22Rv1 (cell line): ENCODE data around the gene TNC.

Experiments used
- H3K27ac ChIP-seq: fragments of 450-650 bp; 2 replicates; pipeline ENCODE4 v1.5.1; 2017
- CTCF ChIP-seq: fragments of 450-650 bp; IDR thresholded peaks from 2 replicates; pipeline ENCODE4 v1.5.1; 2017; ENCODE audit warnings: mild to moderate bottlenecking
- ZFX ChIP-seq: fragments of 450-650 bp; IDR thresholded peaks from 2 replicates; pipeline ENCODE4 v1.6.1; 2017; ENCODE audit warnings: antibody characterized with exemption, borderline replicate concordance

TNC gene

GRCh38 chr9:115104908-115105307, 13.0 kb downstream of the TNC start:
- no peak overlapping the region for H3K27ac ChIP-seq
- TF ChIP-seq CTCF (no peak), ZFX (no peak)

DNA sequence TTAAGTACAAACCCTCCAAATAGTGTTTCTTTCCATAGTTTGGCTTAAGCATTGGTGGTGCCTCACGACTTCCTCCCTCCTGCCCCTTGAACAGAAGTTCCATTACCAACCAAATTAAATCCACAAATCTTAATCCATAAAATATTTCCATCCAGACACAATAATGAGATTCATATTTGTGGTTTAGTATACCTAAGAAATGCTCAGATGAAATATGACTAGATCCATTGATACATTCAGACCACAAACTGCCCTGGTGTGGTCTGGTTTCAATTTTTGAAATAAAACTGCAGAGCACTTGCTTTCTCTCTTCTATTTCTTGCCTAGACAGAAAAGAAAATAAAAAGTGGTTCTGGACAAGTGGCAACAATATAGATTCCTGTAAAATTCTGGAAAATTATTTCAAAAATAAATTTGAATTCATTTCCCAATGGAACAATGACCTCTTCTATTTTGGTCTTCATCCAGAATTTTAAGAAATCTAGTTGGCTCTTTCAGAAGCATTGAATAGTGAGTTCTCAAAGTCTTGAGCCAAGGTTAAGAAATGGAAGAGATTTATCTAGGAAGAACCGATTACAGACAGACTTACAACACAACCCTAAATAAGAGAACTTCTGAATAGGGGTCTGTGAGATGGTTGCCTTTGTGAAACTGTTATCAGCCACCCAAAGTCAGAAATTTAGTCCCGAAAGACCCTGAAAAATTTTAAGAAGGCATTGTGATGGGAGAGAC, 14.0 kb downstream of the TNC start:
- TF ChIP-seq CTCF (no peak), ZFX (no peak)

GRCh38 chr9:115099901-115100300, 18.1 kb downstream of the TNC start:
- no peak overlapping the region for H3K27ac ChIP-seq
- TF ChIP-seq ZFX (no peak), CTCF (no peak)

More for the DNA sequence above, 14.0 kb downstream of the TNC start:
- H3K27ac ChIP-seq, result no peak overlapping the region

GRCh38 chr9:115098226-115098965, 19.6 kb downstream of the TNC start:
- H3K27ac ChIP-seq, result no peak overlapping the region
- TF ChIP-seq CTCF (no peak), ZFX (no peak)

DNA sequence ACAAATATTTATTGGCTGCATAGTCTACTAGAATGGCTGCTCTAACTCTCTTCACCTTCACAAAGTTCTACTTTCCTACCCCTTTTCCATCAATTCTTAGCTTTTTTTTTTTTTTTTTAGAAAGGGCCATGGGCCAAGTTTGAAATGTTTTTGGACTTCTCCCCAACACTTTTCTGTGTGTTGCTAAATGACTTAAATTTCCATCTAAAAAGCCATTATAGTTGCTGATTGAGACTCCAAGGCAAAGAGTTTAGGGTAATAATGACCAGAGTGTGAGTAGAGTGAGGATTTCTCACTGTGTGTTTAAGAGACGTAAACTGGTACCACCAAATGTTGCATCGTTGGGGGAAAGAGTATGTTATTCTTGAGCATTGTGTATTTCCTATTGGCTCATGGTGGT, 24.4 kb downstream of the TNC start:
- H3K27ac ChIP-seq, result no peak overlapping the region
- TF ChIP-seq ZFX, result no peak
- TF ChIP-seq CTCF, result no peak

- TF ChIP-seq CTCF (no peak), ZFX (no peak)
Observed at GRCh38 chr9:115090486-115090885, 27.5 kb downstream of the TNC start.

GRCh38 chr9:115088860-115089259, 29.1 kb downstream of the TNC start:
- TF ChIP-seq ZFX (no peak), CTCF (no peak)
- H3K27ac ChIP-seq, result no peak overlapping the region

More at GRCh38 chr9:115090486-115090885, 27.5 kb downstream of the TNC start:
- no peak overlapping the region for H3K27ac ChIP-seq
